Left ventricle myocardium inferior (tissue), 1 donor: ENCODE results near the gene SFRP4. TPM values are rescaled to one million over a fixed set of nuclear protein-coding genes. Genes with fewer than 3 reads are reported as not detected.

Experiments
- DNase-seq: peaks from one replicate; pipeline ENCODE4 v3.0.0-alpha.2; 2020
- H3K27ac ChIP-seq: fragments of 200-600 bp; replicated peaks from 2 replicates; pipeline ENCODE4 v1.8.0; 2021
- H3K27me3 ChIP-seq: fragments of 200-600 bp; 2 replicates; pipeline ENCODE4 v1.8.0; 2021; ENCODE audit warnings: low read depth
- H3K36me3 ChIP-seq: fragments of 200-600 bp; 2 replicates; pipeline ENCODE4 v1.8.0; 2021
- H3K4me1 ChIP-seq: fragments of 200-600 bp; 2 replicates; pipeline ENCODE4 v1.8.0; 2021
- H3K4me3 ChIP-seq: fragments of 200-600 bp; 2 replicates; pipeline ENCODE4 v1.8.0; 2021; ENCODE audit warnings: mild to moderate bottlenecking, moderate library complexity
- H3K9me3 ChIP-seq: fragments of 200-600 bp; replicated peaks from 2 replicates; pipeline ENCODE4 v1.8.0; 2021
- CTCF ChIP-seq: fragments of 200-600 bp; IDR thresholded peaks from 2 replicates; pipeline ENCODE4 v1.8.0; 2021; ENCODE audit warnings: antibody characterized with exemption, mild to moderate bottlenecking, borderline replicate concordance
- intact Hi-C: fragments of 100-400 bp; cut with micrococcal nuclease; formaldehyde crosslinking; loops from one replicate; pipeline ENCODE4 v1.11.0; 2022
- long read RNA-seq: library from polyadenylated mRNA; unstranded; transcript quantifications from one replicate; pipeline ENCODE4 v2.0.0, GENCODE V29; 2021
- total RNA-seq: library from RNA; stranded (reverse); fragmentation: NEBNext Ultra II Directional; extraction: Animal tissue kit (Norgen Biotek cat#: 25700); gene quantifications from one replicate; pipeline ENCODE4 v1.2.1, GENCODE V29; 2021
- donor health status: DM: no; HTN: yes; CAD: no; lungs with severe emphysema.

The SFRP4 gene
- 2.1 TPM for total RNA-seq
- long read RNA-seq, transcript SFRP4-201 (6 exons, 2,966 nt), result major isoform, 9 of 9 reads
- long read RNA-seq, partial matches to known transcripts, result 0 of 9 reads
- long read RNA-seq, other reads (novel, unspliced or antisense), result 0 of 9 reads

GRCh38 chr7:37916673-37917660 lies at the start of gene SFRP4:
TSS of gene SFRP4 (minus strand) at chr7:37916817. CDS start at chr7:37916537, 280 bp downstream.
- DNase-seq, result peak; percentile 57
- H3K36me3 ChIP-seq, result no peaks in the 10 kb centered on the region
- intact Hi-C loops, result no loop called here
- peak within 1 kb of the TSS; percentile 67 for H3K27ac ChIP-seq
- H3K4me3 ChIP-seq, result peak within 1 kb of the TSS; percentile 67
- H3K4me1 ChIP-seq, result peaks cover 41% of the 10 kb centered on the region
- TF ChIP-seq CTCF, result peak; percentile 74
- no peaks in the 10 kb centered on the region for H3K9me3 ChIP-seq
- H3K27me3 ChIP-seq, result peaks cover 62% of the 10 kb centered on the region

- H3K4me3 ChIP-seq, result no peak overlapping the region
- no peak for TF ChIP-seq CTCF
- H3K27ac ChIP-seq, result no peak overlapping the region
- H3K36me3 ChIP-seq, result no peaks in the 10 kb centered on the region
- no peaks in the 10 kb centered on the region for H3K27me3 ChIP-seq
- DNase-seq, result no peak
- intact Hi-C loops, result no loop called here
- no peaks in the 10 kb centered on the region for H3K9me3 ChIP-seq
- no peaks in the 10 kb centered on the region for H3K4me1 ChIP-seq
Measured at GRCh38 chr7:37964196-37964595, 47.6 kb upstream of the SFRP4 start.

GRCh38 chr7:37961251-37961650 lies 44.6 kb upstream of the SFRP4 start:
- Histone ChIP-seq H3K4me3 (no peak overlapping the region), H3K4me1 (no peaks in the 10 kb centered on the region), H3K9me3 (no peaks in the 10 kb centered on the region), H3K27ac (no peak overlapping the region), H3K36me3 (no peaks in the 10 kb centered on the region), H3K27me3 (no peaks in the 10 kb centered on the region)
- TF ChIP-seq CTCF, result no peak
- intact Hi-C loops, result no loop called here
- DNase-seq, result no peak

GRCh38 chr7:37960483-37960882 lies 43.9 kb upstream of the SFRP4 start:
- Histone ChIP-seq H3K9me3 (no peaks in the 10 kb centered on the region), H3K36me3 (no peaks in the 10 kb centered on the region), H3K4me3 (no peak overlapping the region), H3K27ac (no peak overlapping the region), H3K27me3 (no peaks in the 10 kb centered on the region), H3K4me1 (no peaks in the 10 kb centered on the region)
- intact Hi-C loops, result no loop called here
- DNase-seq, result no peak
- no peak for TF ChIP-seq CTCF

GRCh38 chr7:37957221-37957970 lies 40.8 kb upstream of the SFRP4 start:
- H3K36me3 ChIP-seq, result no peaks in the 10 kb centered on the region
- H3K4me1 ChIP-seq, result no peaks in the 10 kb centered on the region
- H3K27ac ChIP-seq, result no peak overlapping the region
- intact Hi-C loops, result no loop called here
- no peaks in the 10 kb centered on the region for H3K9me3 ChIP-seq
- no peak for TF ChIP-seq CTCF
- H3K27me3 ChIP-seq, result no peaks in the 10 kb centered on the region
- no peak overlapping the region for H3K4me3 ChIP-seq
- DNase-seq, result no peak
